LNCAP (cell line): Measurements from ENCODE around the gene EFCAB9.

Experiments used
- TF ChIP-seq, protein P1 (sequence below): fragments of 450-650 bp; IDR thresholded peaks from 2 replicates; pipeline ENCODE4 v1.5.1; 2017; ENCODE audit warnings: mild to moderate bottlenecking

The EFCAB9 gene

DNA sequence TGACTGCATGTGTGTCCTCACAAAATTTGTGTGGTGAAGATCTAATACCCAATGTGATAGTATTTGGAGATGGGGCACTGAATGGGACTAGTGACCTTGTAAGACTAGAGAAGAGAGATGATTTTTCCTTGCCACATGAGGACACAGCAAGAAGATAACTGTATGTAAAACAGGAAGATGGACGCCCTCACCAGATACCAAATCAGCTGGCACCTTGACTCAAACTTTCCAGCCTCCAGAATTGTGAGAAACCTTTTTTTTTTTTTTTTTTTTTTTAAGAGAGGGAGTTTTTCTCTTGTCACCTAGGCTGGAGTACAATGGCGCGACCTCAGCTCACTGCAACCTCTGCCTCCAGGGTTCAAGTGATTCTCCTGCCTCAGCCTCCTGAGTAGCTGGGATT lies 49.3 kb downstream of the EFCAB9 start:
- TF ChIP-seq, protein P1, sequence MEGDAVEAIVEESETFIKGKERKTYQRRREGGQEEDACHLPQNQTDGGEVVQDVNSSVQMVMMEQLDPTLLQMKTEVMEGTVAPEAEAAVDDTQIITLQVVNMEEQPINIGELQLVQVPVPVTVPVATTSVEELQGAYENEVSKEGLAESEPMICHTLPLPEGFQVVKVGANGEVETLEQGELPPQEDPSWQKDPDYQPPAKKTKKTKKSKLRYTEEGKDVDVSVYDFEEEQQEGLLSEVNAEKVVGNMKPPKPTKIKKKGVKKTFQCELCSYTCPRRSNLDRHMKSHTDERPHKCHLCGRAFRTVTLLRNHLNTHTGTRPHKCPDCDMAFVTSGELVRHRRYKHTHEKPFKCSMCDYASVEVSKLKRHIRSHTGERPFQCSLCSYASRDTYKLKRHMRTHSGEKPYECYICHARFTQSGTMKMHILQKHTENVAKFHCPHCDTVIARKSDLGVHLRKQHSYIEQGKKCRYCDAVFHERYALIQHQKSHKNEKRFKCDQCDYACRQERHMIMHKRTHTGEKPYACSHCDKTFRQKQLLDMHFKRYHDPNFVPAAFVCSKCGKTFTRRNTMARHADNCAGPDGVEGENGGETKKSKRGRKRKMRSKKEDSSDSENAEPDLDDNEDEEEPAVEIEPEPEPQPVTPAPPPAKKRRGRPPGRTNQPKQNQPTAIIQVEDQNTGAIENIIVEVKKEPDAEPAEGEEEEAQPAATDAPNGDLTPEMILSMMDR = no peak

DNA sequence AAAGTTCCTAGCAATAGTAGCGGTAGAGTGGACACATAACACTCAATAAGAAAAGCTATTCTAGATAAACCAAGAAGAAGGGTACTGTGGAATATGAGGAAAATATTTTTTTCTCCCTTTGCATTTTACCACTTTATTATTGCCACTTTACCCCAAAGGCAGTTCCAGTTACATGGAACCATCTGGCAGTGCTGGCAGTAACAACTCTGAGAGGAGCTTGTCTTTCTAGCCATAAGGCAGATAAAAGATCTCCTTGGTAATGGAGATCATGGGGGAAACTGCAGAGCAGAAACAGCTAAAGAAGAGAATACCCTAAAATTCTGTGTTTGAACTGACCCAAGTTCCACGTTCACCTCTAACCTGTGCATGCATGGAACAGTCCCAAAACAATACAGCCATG lies 51.1 kb downstream of the EFCAB9 start:
- TF ChIP-seq, protein P1 = no peak

GRCh38 chr5:172245703-172246125 lies 51.7 kb downstream of the EFCAB9 start:
- TF ChIP-seq, protein P1 = no peak

- TF ChIP-seq, protein P1 = no peak
These were observed 54.7 kb downstream of the EFCAB9 start for GRCh38 chr5:172248637-172249036.

- TF ChIP-seq, protein P1 = no peak
These were observed 57.4 kb downstream of the EFCAB9 start for GRCh38 chr5:172251419-172251818.

DNA sequence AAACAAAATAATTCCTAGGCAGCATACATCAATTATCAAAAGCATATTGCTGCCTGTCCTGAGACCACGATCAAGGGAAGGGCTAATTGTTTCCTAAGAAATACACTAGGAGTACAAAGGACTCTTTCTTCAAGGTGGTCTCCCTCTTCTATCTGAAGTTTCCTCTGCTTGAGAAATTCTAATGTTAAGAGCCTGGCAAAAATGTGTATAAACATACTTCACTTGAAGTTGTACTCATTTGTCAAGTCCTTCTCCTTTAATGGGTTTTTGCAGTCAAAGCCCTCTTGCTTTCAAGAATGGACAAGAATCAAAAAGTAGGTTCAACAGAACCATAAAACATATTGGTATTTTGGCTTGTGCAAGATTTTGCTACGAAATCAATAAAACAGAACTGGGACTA lies 58.5 kb downstream of the EFCAB9 start:
- TF ChIP-seq, protein P1 = no peak
